PC-3 (cell line): Measurements from ENCODE around the gene FANCE. TPM values are rescaled to one million over a fixed set of nuclear protein-coding genes. Genes with fewer than 3 reads are reported as not detected.
A peak's percentile ranks its signal among the peaks of the same experiment; 100 is the strongest.

Source experiments
- ATAC-seq: fragments of 200-7000 bp; cut with Tn5 transposase; 2 replicates; pipeline ENCODE4 v1.9.1; 2020; ENCODE audit warnings: mild to moderate bottlenecking, moderate library complexity
- BruUV-seq: library from RNA; stranded (reverse); fragments of 400-500 nt; replicated peaks from 2 replicates; lab custom pipeline; 2021; lab: Mats Ljungman, UMichigan
- CTCF ChIA-PET: fragments of 300-600 bp; sonication (Branson Sonifier 250); formaldehyde crosslinking; loops from one replicate; lab custom pipeline; 2022; ENCODE audit warnings: antibody characterized with exemption; lab: Charles Lee
- POLR2A ChIA-PET: fragments of 300-600 bp; sonication (Branson Sonifier 250); formaldehyde crosslinking; loops from one replicate; lab custom pipeline; 2022; ENCODE audit warnings: antibody characterized with exemption; ENCODE audit not compliant: unreplicated experiment; lab: Charles Lee
- DNase-seq: peaks from one replicate; pipeline ENCODE4 v3.0.0-alpha.2; 2015
- H2AFZ ChIP-seq: fragments of 300-600 bp; sonication (generic); 2 replicates; pipeline ENCODE4 v1.6.0; 2016; ENCODE audit warnings: antibody characterized with exemption, low read length
- H3F3A ChIP-seq: fragments of 300-600 bp; sonication (generic); one replicate; pipeline ENCODE4 v1.6.0; 2017; ENCODE audit warnings: antibody characterized with exemption, low read length, control low read depth, mild to moderate bottlenecking; ENCODE audit not compliant: unreplicated experiment
- H3K27ac ChIP-seq: fragments of 300-600 bp; sonication (generic); 2 replicates; pipeline ENCODE4 v1.5.1; 2016; ENCODE audit warnings: mild to moderate bottlenecking, low read length
- H3K27me3 ChIP-seq: fragments of 300-600 bp; sonication (generic); 2 replicates; pipeline ENCODE4 v1.6.1; 2016; ENCODE audit warnings: low read length, mixed read lengths
- H3K36me3 ChIP-seq: fragments of 300-600 bp; sonication (generic); 2 replicates; pipeline ENCODE4 v1.6.1; 2016; ENCODE audit warnings: low read depth, mixed run types, low read length, mixed read lengths
- H3K4me1 ChIP-seq: fragments of 300-600 bp; sonication (generic); 2 replicates; pipeline ENCODE4 v1.5.1; 2016; ENCODE audit warnings: low read length; ENCODE audit not compliant: insufficient read depth
- H3K4me2 ChIP-seq: fragments of 300-600 bp; sonication (generic); 2 replicates; pipeline ENCODE4 v1.6.0; 2016; ENCODE audit warnings: low read length
- H3K4me3 ChIP-seq: fragments of 300-600 bp; sonication (generic); 2 replicates; pipeline ENCODE4 v1.5.1; 2016; ENCODE audit warnings: mild to moderate bottlenecking, low read length, mixed read lengths
- H3K79me2 ChIP-seq: fragments of 300-600 bp; sonication (generic); 2 replicates; pipeline ENCODE4 v1.6.1; 2017; ENCODE audit warnings: low read length, mixed read lengths
- H3K9ac ChIP-seq: fragments of 300-600 bp; sonication (generic); 2 replicates; pipeline ENCODE4 v1.6.0; 2016; ENCODE audit warnings: mild to moderate bottlenecking, low read length
- H3K9me2 ChIP-seq: fragments of 300-600 bp; sonication (generic); replicated peaks from 2 replicates; pipeline ENCODE4 v1.6.1; 2016; ENCODE audit warnings: mixed run types, low read length, mixed read lengths
- H3K9me3 ChIP-seq: fragments of 300-600 bp; sonication (generic); 2 replicates; pipeline ENCODE4 v1.6.1; 2016; ENCODE audit warnings: low read length, mixed read lengths
- H4K20me1 ChIP-seq: fragments of 300-600 bp; sonication (generic); 2 replicates; pipeline ENCODE4 v1.6.1; 2016; ENCODE audit warnings: low read length, mixed read lengths
- CTCF ChIP-seq: fragments of 300-600 bp; sonication (generic); conservative IDR thresholded peaks from 2 replicates; pipeline ENCODE4 v1.5.1; 2017; ENCODE audit warnings: antibody characterized with exemption, low read depth, mild to moderate bottlenecking, low read length
- EZH2 ChIP-seq: fragments of 300-600 bp; sonication (generic); IDR thresholded peaks from one replicate; pipeline ENCODE4 v1.6.1; 2017; ENCODE audit warnings: antibody characterized with exemption, mild to moderate bottlenecking, low read length; ENCODE audit not compliant: unreplicated experiment
- EZH2phosphoT487 ChIP-seq: fragments of 300-600 bp; sonication (generic); IDR thresholded peaks from 2 replicates; pipeline ENCODE4 v1.6.1; 2018; ENCODE audit warnings: mild to moderate bottlenecking, antibody characterized with exemption, low read length, borderline replicate concordance
- intact Hi-C: fragments of 100-400 bp; cut with micrococcal nuclease; formaldehyde crosslinking; loops from 2 replicates; pipeline ENCODE4 v1.9.0; 2023
- total RNA-seq: library from RNA; depleted of rRNA; stranded (reverse); fragments of >200 nt; gene quantifications from 2 replicates; pipeline ENCODE4 v1.2.3, GENCODE V29; 2014

FANCE gene
- total RNA-seq, 1 experiment from 2014 or later: 13.8 TPM

DNA sequence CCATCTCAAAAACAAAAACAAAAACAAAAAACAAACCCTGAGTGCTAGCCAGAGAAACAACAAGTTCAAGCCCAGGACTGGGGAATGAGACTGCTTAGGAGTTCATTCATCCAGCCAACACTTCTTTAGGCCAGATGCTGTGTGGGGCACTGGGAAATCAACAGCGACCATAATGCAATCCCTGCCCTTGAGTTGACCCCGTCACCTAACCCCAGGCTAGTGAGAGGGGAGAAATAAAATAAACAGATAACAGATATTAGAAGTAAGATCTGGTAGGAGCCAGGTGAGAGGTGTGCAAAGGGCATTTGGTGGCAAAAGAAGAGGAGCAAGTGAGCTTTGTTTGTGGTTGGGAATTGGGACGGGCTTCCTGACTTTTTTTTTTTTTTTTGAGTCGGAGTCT, 11.2 kb downstream of the FANCE start:
- Histone ChIP-seq H3K27me3 (no peaks in the 10 kb centered on the region), H3F3A (no peaks in the 10 kb centered on the region), H3K79me2 (peaks cover 5% of the 10 kb centered on the region), H3K4me1 (peaks cover 11% of the 10 kb centered on the region), H3K9me2 (no peaks in the 10 kb centered on the region), H3K9ac (no peak overlapping the region), H3K4me2 (no peak overlapping the region), H4K20me1 (no peaks in the 10 kb centered on the region), H3K4me3 (no peak overlapping the region), H2AFZ (no peak overlapping the region), H3K36me3 (no peaks in the 10 kb centered on the region), H3K27ac (no peak overlapping the region), H3K9me3 (no peaks in the 10 kb centered on the region)
- DNase-seq: no peak
- CTCF ChIA-PET: no interaction called here
- POLR2A ChIA-PET: no interaction called here
- no TSS peak for BruUV-seq
- no peak for ATAC-seq
- TF ChIP-seq EZH2: no peak
- TF ChIP-seq CTCF: no peak
- no peak for TF ChIP-seq EZH2phosphoT487
- intact Hi-C loops: no loop called here

- ChIA-PET POLR2A (no interaction called here), CTCF (no interaction called here)
- peaks cover 14% of the 10 kb centered on the region for H3F3A ChIP-seq
- H3K36me3 ChIP-seq: peaks cover 22% of the 10 kb centered on the region
- ATAC-seq: no peak
- H3K9ac ChIP-seq: no peak overlapping the region
- peaks cover 22% of the 10 kb centered on the region for H4K20me1 ChIP-seq
- no peak overlapping the region for H2AFZ ChIP-seq
- DNase-seq: no peak
- H3K9me3 ChIP-seq: no peaks in the 10 kb centered on the region
- peaks cover 28% of the 10 kb centered on the region for H3K79me2 ChIP-seq
- no peaks in the 10 kb centered on the region for H3K9me2 ChIP-seq
- no peaks in the 10 kb centered on the region for H3K27me3 ChIP-seq
- no peak overlapping the region for H3K27ac ChIP-seq
- BruUV-seq: no TSS peak
- H3K4me2 ChIP-seq: no peak overlapping the region
- H3K4me3 ChIP-seq: no peak overlapping the region
- intact Hi-C loops: loop anchor here (2.0 kb wide), 1 partner anchor 13 kb away; the partner anchor contains the start of gene FANCE
- peaks cover 21% of the 10 kb centered on the region for H3K4me1 ChIP-seq
- TF ChIP-seq EZH2phosphoT487 (no peak), EZH2 (no peak), CTCF (no peak)
These were observed 13.5 kb downstream of the FANCE start for GRCh38 chr6:35465646-35466045.

DNA sequence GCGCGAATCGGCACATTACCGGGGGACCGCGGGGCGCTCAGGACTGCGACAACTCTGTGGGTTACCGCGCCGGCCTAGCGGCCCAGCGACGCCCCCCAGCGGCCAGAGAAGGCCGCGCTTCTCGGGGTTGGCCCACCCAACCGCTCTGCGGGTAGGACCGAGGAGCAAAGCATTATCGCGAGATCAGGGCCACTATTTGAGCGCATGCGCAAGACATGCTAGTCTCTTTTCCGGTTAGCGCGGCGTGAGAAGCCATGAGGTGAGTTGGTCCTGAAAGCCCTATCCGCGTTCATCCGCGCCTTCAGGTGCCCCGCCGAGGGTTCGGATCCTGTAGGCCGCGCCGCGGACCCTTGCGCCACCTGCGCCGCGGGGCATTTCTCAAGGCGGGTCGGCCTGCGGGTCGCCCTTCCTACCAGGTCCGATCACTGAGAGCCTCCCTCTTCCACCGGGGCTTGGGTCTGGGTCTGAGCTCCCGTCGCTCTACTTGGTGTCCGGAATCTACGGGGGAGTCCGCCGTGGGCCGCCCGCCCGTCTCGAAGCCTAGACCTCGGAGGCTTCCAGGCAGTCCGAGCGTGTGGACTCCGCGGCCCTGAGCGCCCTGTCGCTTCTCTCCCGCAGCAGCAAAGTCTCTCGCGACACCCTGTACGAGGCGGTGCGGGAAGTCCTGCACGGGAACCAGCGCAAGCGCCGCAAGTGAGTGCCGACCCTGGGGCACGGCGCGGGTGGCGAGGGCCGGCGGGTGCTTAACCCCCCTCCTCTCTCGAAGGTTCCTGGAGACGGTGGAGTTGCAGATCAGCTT, 16.2 kb downstream of the FANCE start, which contains the start of gene RPL10A:
RPL10A (plus strand) TSS at position 221 of the 799 bp plus-strand sequence; CDS start at position 255, 34 bp downstream.
- peak within 1 kb of the TSS; percentile 82 for H3K4me3 ChIP-seq
- peak within 1 kb of the TSS; percentile 100 for H3K9ac ChIP-seq
- H3K36me3 ChIP-seq: peaks cover 47% of the 10 kb centered on the region
- H3F3A ChIP-seq: peaks cover 34% of the 10 kb centered on the region
- H3K27ac ChIP-seq: peak within 1 kb of the TSS; percentile 81
- no peaks in the 10 kb centered on the region for H3K27me3 ChIP-seq
- peaks cover 45% of the 10 kb centered on the region for H3K79me2 ChIP-seq
- ATAC-seq: peak; percentile 85
- peak within 1 kb of the TSS; percentile 99 for H3K4me2 ChIP-seq
- DNase-seq: peak; percentile 98
- H2AFZ ChIP-seq: peak within 1 kb of the TSS; percentile 92
- peaks cover 27% of the 10 kb centered on the region for H3K4me1 ChIP-seq
- intact Hi-C loops: loop anchor here (1.0 to 2.0 kb wide), 3 partner anchors 16 to 171 kb away; partner anchors contain the start of genes DEF6 and PPARD
- H3K9me2 ChIP-seq: no peaks in the 10 kb centered on the region
- POLR2A ChIA-PET: no interaction called here
- CTCF ChIA-PET: interaction anchor here (0.5 to 1.1 kb wide), 4 partner anchors 16 to 40 kb away, joined by 3 to 5 read pairs (median 4); no protein-coding TSS in a partner anchor
- TF ChIP-seq CTCF: peak; percentile 96
- TF ChIP-seq EZH2: no peak
- no peak for TF ChIP-seq EZH2phosphoT487
- H4K20me1 ChIP-seq: peaks cover 47% of the 10 kb centered on the region
- H3K9me3 ChIP-seq: no peaks in the 10 kb centered on the region
- BruUV-seq: TSS peak; percentile 62
